Activated naive CD4-positive, alpha-beta T cell treated with anti-CD3 and anti-CD28 coated beads, Interleukin-2, amount 50 U/mL, for 16 hours (primary cell): Measurements from ENCODE around the gene PTGFRN.

Experiments
- DNase-seq: peaks from one replicate; pipeline ENCODE4 v3.0.0-alpha.2; 2020

PTGFRN gene

GRCh38 chr1:116889380-116889779 is 20.3 kb upstream of the PTGFRN start:
- DNase-seq: no peak

DNA sequence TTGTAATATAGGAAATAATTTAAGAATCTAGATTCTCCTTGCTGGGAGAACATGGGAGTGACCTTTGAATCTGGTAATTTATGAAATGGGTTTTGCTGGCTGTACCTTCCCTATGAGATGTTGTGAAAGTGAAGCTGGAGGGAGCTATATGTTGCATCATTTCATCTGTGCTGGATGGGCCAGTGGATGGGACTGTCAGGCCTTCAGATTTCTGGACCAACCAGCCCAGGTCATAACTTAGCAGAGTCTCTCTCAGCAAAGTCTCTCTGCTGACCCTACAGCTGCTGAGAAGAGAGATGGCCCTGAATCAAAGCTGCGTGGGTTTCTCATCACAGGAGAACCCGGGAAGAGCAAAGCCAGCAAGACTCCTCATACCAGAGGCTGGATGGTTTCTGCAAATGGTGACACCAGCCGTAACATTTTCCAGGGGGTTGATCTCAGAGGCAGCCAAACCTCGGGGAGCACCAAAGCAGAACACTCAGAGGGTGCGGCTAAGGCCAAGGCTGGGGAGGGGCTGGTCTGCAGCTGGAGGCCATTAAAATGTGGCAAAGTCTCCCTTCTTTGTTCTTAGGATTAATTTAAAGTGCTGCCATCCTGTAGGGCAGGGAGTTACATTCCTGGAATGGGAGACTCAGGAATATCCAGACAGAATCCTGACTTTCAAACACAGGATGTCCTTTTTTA is 18.2 kb upstream of the PTGFRN start:
- DNase-seq: no peak

DNA sequence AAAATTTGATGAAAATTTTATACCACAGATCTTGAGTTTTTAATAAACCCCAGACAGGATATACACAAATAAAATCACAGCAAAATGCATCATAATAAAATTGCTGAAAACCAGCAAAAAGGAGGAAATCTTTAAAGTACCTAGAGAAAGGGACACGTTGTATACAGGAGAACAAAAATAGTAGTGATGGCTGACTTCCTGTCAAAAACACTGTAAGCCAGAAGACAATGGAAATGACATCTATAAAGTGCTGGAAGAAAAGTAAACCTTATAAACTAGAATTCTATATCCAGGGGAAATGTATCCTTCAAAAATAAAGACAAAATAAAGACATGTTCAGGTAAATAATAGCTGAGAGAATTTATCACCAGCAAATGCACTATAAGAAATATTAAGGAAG is 14.6 kb upstream of the PTGFRN start:
- DNase-seq: no peak

- no peak for DNase-seq
These were observed 10.2 kb upstream of the PTGFRN start for GRCh38 chr1:116899529-116899928.

DNA sequence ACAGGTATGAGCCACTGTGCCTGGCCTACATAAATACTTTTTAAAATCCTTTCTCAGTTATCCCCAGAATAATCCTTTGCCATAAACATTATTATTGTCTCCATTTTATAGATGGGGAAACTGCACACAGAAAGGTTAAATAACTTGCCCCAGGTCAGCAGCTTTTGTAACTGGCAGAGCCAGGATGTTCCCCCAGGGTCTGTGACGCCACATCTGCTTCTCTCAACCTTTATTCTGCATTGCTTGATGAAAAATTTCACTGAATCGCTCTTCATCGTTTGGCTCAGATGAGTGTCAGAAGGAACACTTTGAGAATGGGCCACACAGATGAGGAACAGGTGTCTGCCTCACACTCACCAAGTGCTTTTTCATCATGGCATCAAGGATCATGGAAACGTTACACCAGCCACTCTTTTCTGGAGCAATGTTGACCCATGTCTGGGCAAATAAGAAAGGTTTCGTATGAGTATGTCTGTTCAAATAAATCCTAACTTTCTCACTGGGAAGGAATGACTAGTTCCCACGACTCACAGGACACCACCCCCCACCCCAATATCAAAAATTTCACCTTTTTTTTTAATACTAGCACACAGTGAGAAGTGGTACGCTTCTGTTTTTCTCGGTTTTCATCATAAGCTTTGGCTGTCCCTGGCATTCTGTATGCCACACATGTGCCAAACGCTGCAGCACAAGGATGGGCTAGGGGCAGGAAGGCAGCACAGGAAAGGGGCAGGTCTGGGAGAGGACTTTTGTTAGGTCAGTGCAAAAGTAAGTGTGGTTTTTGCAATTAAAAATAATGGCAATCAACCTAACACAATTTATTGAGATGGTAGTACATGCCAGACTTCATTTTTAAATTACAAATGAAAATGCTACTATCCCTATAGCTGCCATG is 9.0 kb upstream of the PTGFRN start:
- DNase-seq: no peak

DNA sequence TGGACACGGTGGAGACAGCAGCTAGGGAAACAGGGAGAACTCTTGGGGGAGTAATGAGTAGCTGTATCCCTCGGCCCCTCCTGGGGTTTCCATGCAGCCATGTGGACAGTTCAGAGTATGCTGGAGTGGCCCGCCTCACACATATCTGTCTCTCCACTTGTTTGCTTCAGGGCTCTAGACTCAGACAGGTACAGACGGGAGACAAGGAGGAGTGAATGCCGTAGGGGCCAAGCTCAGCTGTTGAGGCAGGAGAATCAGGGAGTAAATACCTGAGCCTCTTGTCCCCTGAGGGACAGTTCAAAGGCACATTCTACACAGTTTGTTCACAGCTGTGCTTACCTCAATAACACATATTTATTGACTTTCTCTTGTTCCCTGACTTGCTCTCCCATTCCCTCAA is 7.7 kb upstream of the PTGFRN start:
- no peak for DNase-seq

DNA sequence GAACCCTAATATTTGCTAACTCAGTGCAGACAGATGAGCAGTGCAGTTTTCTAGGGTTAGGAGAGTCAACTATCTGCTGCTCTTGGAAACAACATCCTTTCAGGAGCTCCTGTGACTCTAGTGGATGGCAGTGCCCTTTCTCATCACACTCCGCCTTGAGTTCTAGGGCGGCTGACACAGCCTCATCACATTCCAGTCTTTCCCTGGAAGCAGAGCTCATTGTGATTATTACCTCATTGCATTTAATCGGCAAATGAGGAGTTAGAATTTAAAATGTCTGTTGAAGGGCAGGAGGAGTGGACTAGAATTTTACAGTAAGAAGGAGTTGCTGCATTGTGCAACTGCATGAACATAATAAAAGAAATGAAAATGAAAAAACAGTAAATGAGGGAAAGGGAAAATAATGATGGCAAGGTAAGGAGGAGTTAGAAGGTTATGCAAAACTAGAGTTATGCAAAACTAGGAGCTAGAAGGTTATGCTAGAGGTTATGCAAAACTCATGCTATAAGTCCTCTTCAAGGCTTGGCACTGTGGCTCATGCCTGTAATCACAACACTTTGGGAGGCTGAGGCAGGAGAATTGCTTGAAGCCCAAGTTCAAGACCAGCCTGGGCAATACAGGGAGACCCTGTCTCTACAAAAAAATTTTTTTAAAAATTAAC is 6.9 kb upstream of the PTGFRN start:
- no peak for DNase-seq

DNA sequence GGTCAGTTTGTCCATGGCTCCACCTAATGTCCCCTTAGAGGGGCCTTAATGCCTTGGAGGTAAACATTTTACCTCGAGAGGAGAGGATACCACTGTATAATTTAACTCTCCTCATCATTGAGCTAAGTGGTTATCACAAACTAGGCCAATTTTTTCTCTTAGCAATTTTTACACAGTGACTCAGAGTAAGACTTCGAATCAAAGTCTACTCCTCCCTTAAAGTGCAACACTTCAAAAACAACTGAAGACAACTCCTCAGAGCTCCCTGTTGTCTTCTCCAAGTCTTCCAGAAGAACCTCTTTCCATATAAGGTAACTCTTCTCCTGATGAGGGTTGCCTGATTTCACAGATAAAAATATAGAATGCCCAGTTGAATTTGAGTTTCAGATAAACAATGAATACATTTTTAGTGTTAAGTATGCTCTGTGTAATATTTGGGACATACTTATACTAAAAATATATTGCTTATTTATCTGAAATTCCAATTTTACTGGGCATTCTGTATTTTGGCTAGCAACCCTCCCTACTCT is 4.9 kb upstream of the PTGFRN start:
- no peak for DNase-seq

GRCh38 chr1:116906812-116907211 is 2.9 kb upstream of the PTGFRN start:
- no peak for DNase-seq

GRCh38 chr1:116907351-116907750 is 2.4 kb upstream of the PTGFRN start:
- no peak for DNase-seq

DNA sequence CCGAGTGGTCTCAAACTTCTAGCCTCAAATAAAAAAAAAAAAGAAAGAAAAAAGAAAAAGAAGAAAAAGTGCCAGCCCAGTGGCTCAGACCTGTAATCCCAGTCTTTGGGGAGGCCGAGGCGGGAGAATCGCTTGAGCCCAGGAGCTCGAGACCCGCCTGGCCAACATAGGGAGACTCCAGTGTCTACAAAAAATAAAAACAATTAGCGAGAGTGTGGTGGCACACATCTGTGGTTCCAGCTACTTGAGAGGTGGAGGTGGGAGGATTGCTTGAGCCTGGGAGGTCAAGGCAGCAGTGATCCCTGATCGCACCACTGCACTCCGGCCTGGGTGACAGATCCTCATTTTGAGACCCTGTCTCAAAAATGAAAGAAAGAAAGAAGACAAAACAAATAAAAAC is 1.4 kb upstream of the PTGFRN start:
- no peak for DNase-seq

GRCh38 chr1:116908820-116909511 is 750 bp upstream of the PTGFRN start:
- no peak for DNase-seq

GRCh38 chr1:116910379-116911187 is 867 bp downstream of the PTGFRN start:
- peak; percentile 52 for DNase-seq

GRCh38 chr1:116911188-116911553 is 1.5 kb downstream of the PTGFRN start:
- DNase-seq: no peak

- no peak for DNase-seq
These were observed 2.2 kb downstream of the PTGFRN start for GRCh38 chr1:116911779-116912469.

DNA sequence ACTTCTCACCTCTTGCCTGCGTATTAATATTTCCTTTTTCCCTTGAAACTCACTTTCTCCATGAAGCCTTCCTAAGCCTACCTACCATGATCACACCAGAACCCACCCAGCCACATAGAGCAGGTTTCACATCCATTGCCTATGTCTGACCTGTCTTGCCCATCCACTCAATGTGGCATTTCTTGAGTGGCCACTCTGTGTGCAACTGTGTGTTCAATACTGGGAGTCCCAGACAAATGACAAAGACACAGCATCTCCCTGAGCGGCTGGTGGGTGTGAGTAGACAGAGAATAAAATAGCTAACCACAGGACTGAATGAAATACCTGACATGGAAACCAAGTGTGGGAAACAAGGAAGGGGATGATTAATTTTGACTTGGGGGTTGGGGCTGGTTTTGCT is 3.1 kb downstream of the PTGFRN start:
- DNase-seq: no peak

- DNase-seq: no peak
These were observed 4.2 kb downstream of the PTGFRN start for GRCh38 chr1:116913941-116914340.

GRCh38 chr1:116914667-116915066 is 5.0 kb downstream of the PTGFRN start:
- DNase-seq: no peak

DNA sequence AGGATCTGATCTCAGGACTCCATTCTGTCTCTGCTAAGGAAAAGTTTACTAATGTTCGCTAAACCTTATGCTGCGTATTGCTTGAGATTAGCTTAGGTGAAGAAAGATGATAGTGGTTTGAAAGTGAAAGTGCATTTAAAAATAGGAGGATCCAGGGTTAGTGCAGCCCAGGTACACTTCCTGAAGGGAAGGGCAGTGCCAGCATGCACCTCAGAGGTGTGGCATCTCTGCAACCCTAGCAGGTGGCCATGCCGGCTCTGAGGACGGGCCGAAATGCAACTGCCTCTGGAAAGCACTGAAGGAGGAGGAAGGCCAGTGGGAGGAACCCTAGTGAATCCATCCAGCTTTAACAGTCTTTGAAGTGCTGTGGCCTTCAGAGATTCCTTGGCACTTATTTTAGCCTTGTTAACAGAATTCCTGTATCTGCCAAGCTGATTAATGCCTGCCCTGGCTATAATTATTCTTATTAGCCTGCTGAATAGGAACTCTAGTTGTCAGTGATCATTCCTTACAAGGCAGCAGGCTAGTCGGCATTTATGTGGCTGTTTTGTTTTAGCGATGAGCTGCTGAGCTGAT is 5.5 kb downstream of the PTGFRN start:
- DNase-seq: no peak

- DNase-seq: no peak
These were observed 6.3 kb downstream of the PTGFRN start for GRCh38 chr1:116916002-116916401.
